PC-9 (cell line): Measurements from ENCODE around the gene KDM4B. TPM values are rescaled to one million over a fixed set of nuclear protein-coding genes. Genes with fewer than 3 reads are reported as not detected.

ENCODE experiments used
- BruUV-seq: library from RNA; stranded (reverse); fragments of 400-500 nt; replicated peaks from 2 replicates; lab custom pipeline; 2021; lab: Mats Ljungman, UMichigan
- CTCF ChIA-PET: fragments of 300-600 bp; sonication (Branson Sonifier 250); formaldehyde crosslinking; loops from one replicate; lab custom pipeline; 2022; ENCODE audit warnings: antibody characterized with exemption; lab: Charles Lee
- POLR2A ChIA-PET: fragments of 300-600 bp; sonication (Branson Sonifier 250); formaldehyde crosslinking; loops from one replicate; lab custom pipeline; 2022; ENCODE audit warnings: antibody characterized with exemption; ENCODE audit not compliant: unreplicated experiment; lab: Charles Lee
- DNase-seq, 2 experiments: peaks; one replicate each; pipeline versions ENCODE4 v3.0.0 to v3.0.0-alpha.2; 2015 to 2022; ENCODE audit warnings: mixed read lengths in 1 of 2
- H2AFZ ChIP-seq: fragments of 200-600 bp; sonication (generic); 2 replicates; pipeline ENCODE4 v1.8.1; 2017; ENCODE audit warnings: antibody characterized with exemption
- H3F3A ChIP-seq: fragments of 200-600 bp; sonication (generic); 2 replicates; pipeline ENCODE4 v1.8.1; 2017; ENCODE audit warnings: antibody characterized with exemption, mild to moderate bottlenecking, low read depth; ENCODE audit not compliant: insufficient read depth
- H3K27ac ChIP-seq: fragments of 200-600 bp; sonication (generic); 2 replicates; pipeline ENCODE4 v1.6.1; 2016; ENCODE audit warnings: mixed run types
- H3K27me3 ChIP-seq: fragments of 200-600 bp; sonication (generic); 2 replicates; pipeline ENCODE4 v1.6.1; 2016; ENCODE audit warnings: low read depth, mixed run types; ENCODE audit not compliant: insufficient read depth
- H3K36me3 ChIP-seq: fragments of 200-600 bp; sonication (generic); 2 replicates; pipeline ENCODE4 v1.6.1; 2016; ENCODE audit warnings: low read depth, mixed run types
- H3K4me1 ChIP-seq: fragments of 200-600 bp; sonication (generic); replicated peaks from 2 replicates; pipeline ENCODE4 v1.6.1; 2016; ENCODE audit warnings: mixed run types; ENCODE audit not compliant: insufficient read depth
- H3K4me2 ChIP-seq: fragments of 200-600 bp; sonication (generic); 2 replicates; pipeline ENCODE4 v1.6.1; 2017; ENCODE audit warnings: mixed run types
- H3K4me3 ChIP-seq: fragments of 200-600 bp; sonication (generic); 2 replicates; pipeline ENCODE4 v1.6.1; 2016; ENCODE audit warnings: mixed run types
- H3K79me2 ChIP-seq: fragments of 200-600 bp; sonication (generic); 2 replicates; pipeline ENCODE4 v1.6.1; 2017; ENCODE audit warnings: low read depth, mixed run types
- H3K9me2 ChIP-seq: fragments of 200-600 bp; sonication (generic); 2 replicates; pipeline ENCODE4 v1.8.1; 2017; ENCODE audit warnings: mild to moderate bottlenecking; ENCODE audit not compliant: insufficient read depth
- H3K9me3 ChIP-seq: fragments of 200-600 bp; sonication (generic); 2 replicates; pipeline ENCODE4 v1.8.1; 2016; ENCODE audit warnings: low read depth; ENCODE audit not compliant: insufficient read depth
- H4K20me1 ChIP-seq: fragments of 200-600 bp; sonication (generic); 2 replicates; pipeline ENCODE4 v1.8.1; 2017; ENCODE audit not compliant: insufficient read depth
- EZH2 ChIP-seq: fragments of 200-600 bp; sonication (generic); IDR thresholded peaks from 2 replicates; pipeline ENCODE4 v1.8.0; 2017; ENCODE audit warnings: antibody characterized with exemption, low read depth
- intact Hi-C: fragments of 100-400 bp; cut with micrococcal nuclease; formaldehyde crosslinking; loops from one replicate; pipeline ENCODE4 v1.10.0; 2022; ENCODE audit not compliant: unreplicated experiment
- total RNA-seq: library from RNA; stranded (reverse); gene quantifications from 2 replicates; pipeline ENCODE4 v1.2.3, GENCODE V29; 2021
- TF ChIP-seq, protein P1 (sequence below): fragments of 200-600 bp; sonication (generic); conservative IDR thresholded peaks from 2 replicates; pipeline ENCODE4 v1.6.1; 2017; ENCODE audit warnings: mixed run types, antibody characterized with exemption, mild to moderate bottlenecking, moderate library complexity

KDM4B gene
- total RNA-seq, 1 experiment from 2014 or later = 19.5 TPM

DNA sequence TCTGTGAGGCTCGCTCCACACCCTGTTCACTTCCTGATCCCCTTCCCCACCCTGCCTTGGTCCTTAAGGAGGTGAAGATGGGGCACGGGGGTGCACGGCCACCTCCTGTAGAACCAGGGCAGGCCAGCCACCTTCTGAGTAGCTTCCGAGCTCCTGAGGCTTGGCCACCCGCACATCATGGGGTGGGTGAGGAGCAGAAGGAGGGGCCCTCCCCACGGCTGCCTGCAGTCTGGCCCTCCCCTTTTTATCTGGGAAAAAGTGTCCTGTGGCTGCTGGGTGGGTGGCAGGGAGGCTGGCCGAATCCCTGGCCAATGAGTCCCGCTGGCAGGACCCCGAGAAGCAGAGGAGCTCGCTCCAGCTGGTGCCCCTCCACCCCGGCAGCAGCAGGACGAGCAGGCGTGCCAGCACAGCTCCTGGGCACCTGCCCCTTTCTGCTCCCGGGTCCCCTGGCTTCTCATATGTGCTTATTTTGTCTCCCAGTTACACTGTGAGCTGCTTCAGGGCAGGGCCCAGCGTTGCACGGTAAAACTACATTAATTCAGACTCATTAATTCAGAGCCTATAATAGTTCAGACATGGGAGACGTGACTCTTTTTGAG, 135.0 kb downstream of the KDM4B start:
- POLR2A ChIA-PET = no interaction called here
- Histone ChIP-seq H3K36me3 (no peaks in the 10 kb centered on the region), H3K4me2 (no peak overlapping the region), H3K9me3 (no peaks in the 10 kb centered on the region), H4K20me1 (no peaks in the 10 kb centered on the region), H3K79me2 (no peaks in the 10 kb centered on the region), H3K4me1 (no peaks in the 10 kb centered on the region), H2AFZ (no peak overlapping the region), H3K27ac (no peak overlapping the region), H3F3A (no peaks in the 10 kb centered on the region), H3K27me3 (no peaks in the 10 kb centered on the region), H3K9me2 (no peaks in the 10 kb centered on the region), H3K4me3 (no peak overlapping the region)
- no peak for DNase-seq
- BruUV-seq = no TSS peak
- intact Hi-C loops = no loop called here
- TF ChIP-seq, protein P1, sequence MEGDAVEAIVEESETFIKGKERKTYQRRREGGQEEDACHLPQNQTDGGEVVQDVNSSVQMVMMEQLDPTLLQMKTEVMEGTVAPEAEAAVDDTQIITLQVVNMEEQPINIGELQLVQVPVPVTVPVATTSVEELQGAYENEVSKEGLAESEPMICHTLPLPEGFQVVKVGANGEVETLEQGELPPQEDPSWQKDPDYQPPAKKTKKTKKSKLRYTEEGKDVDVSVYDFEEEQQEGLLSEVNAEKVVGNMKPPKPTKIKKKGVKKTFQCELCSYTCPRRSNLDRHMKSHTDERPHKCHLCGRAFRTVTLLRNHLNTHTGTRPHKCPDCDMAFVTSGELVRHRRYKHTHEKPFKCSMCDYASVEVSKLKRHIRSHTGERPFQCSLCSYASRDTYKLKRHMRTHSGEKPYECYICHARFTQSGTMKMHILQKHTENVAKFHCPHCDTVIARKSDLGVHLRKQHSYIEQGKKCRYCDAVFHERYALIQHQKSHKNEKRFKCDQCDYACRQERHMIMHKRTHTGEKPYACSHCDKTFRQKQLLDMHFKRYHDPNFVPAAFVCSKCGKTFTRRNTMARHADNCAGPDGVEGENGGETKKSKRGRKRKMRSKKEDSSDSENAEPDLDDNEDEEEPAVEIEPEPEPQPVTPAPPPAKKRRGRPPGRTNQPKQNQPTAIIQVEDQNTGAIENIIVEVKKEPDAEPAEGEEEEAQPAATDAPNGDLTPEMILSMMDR = no peak
- no peak for TF ChIP-seq EZH2
- CTCF ChIA-PET = no interaction called here

DNA sequence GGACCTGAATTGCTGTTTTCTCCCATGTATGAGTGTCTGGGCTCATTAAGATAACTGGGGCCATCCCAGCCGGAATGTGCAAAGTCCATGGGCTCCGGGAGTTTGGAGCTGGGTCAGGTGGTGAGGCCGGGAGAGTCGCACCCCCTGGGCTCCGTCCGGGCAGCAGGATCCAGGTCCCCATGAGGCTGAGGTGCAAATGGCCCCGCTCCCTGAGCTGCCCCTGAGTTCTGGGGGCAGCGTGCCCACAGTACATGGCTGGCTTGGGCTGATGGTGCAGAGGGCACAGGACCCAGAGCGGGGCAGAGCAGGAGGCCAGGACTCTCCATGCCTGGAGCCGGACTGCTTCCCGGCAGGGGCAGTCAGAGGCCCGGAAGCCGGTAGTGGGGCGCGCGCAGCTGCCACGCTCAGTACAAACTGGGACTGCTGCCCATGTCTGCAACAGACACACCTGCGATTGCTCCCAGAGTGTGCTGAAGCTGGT, 136.0 kb downstream of the KDM4B start:
- Histone ChIP-seq H3K4me1 (no peaks in the 10 kb centered on the region), H3F3A (no peaks in the 10 kb centered on the region), H3K27me3 (no peaks in the 10 kb centered on the region), H2AFZ (no peak overlapping the region), H3K4me3 (no peak overlapping the region), H3K79me2 (no peaks in the 10 kb centered on the region), H3K9me3 (no peaks in the 10 kb centered on the region), H3K36me3 (no peaks in the 10 kb centered on the region), H4K20me1 (no peaks in the 10 kb centered on the region), H3K9me2 (no peaks in the 10 kb centered on the region), H3K4me2 (no peak overlapping the region), H3K27ac (no peak overlapping the region)
- intact Hi-C loops = no loop called here
- no TSS peak for BruUV-seq
- ChIA-PET POLR2A (no interaction called here), CTCF (no interaction called here)
- DNase-seq = no peak
- TF ChIP-seq, protein P1 = no peak
- no peak for TF ChIP-seq EZH2

DNA sequence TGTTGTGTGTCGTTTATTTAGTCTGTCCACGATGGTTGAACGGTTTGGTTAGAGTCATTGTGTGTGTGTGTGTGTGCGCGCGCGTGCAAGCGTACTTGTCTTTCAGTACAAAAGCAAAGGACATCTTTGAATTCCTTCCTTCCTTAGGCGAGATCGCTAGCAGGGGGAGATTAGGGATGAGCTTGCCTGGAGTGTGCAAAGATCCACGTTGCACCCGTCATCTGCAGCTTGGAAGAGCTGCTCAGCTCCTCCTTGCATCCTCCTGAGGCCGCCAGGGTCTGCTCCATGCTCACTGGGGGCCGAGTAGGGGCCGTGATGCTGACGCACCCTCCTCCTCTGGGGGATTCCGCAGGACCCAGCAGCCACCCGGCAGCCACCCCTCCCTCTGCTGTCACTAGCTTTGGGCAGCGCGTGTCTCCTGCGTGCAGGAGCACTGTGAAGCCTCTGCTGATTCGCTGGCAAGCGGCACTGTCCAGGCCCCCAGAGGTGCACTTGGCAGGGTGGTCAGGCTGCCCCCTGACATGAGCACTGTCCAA, 137.3 kb downstream of the KDM4B start:
- H3K4me3 ChIP-seq = no peak overlapping the region
- no peaks in the 10 kb centered on the region for H3K9me3 ChIP-seq
- no peaks in the 10 kb centered on the region for H3K9me2 ChIP-seq
- TF ChIP-seq EZH2 = no peak
- TF ChIP-seq, protein P1 = no peak
- no peaks in the 10 kb centered on the region for H3K36me3 ChIP-seq
- no peaks in the 10 kb centered on the region for H3K27me3 ChIP-seq
- no peak overlapping the region for H3K4me2 ChIP-seq
- no peak for DNase-seq
- H3K4me1 ChIP-seq = no peaks in the 10 kb centered on the region
- H3F3A ChIP-seq = no peaks in the 10 kb centered on the region
- intact Hi-C loops = no loop called here
- H2AFZ ChIP-seq = no peak overlapping the region
- no peaks in the 10 kb centered on the region for H4K20me1 ChIP-seq
- H3K27ac ChIP-seq = no peak overlapping the region
- BruUV-seq = no TSS peak
- ChIA-PET CTCF (no interaction called here), POLR2A (no interaction called here)
- no peaks in the 10 kb centered on the region for H3K79me2 ChIP-seq
